ENCODE measurements around the gene PAQR8. TPM values are rescaled to one million over a fixed set of nuclear protein-coding genes. Genes with fewer than 3 reads are reported as not detected.

The PAQR8 gene
- total RNA-seq, 1 donor from 2014 or later, result 6.1 TPM

DNA sequence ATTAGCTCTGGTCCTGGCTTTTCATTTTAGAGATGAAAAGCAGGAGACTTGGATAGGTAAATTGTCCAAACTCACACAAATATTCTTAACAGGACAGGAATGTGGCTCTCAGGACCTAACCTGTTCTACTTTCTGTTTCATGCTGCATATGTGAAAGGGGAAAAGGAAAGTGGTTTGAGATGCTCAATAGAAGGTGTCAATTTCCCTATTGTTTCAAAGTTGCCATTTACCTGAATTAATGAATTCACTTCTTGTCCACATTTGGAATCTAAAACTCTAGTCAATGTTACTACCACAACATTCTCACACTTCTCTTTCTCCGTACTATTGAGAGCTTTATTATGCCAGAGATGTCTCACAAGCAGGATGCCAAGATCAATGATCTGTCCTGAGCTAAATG is 53.4 kb downstream of the PAQR8 start:
- no peak overlapping the region for H3K27ac ChIP-seq
- H3K36me3 ChIP-seq, result no peaks in the 10 kb centered on the region
- no peaks in the 10 kb centered on the region for H3K9me3 ChIP-seq
- no peak for TF ChIP-seq CTCF (IDR thresholded peaks at IDR 0.05)
- no peaks in the 10 kb centered on the region for H3K27me3 ChIP-seq
- no peak for DNase-seq (ENCODE audit: low spot score in 2 of 2)
- intact Hi-C loops (cut with DNase I), result loop anchor here (5.0 kb wide), 1 partner anchor 312 kb away; no protein-coding TSS in a partner anchor
- peaks cover 0 to 5% of the 10 kb centered on the region in 2 donors for H3K4me1 ChIP-seq
- no peak overlapping the region for H3K4me3 ChIP-seq

- no peak for TF ChIP-seq CTCF (IDR thresholded peaks at IDR 0.05)
- Histone ChIP-seq H3K9me3 (no peaks in the 10 kb centered on the region), H3K36me3 (no peaks in the 10 kb centered on the region), H3K4me3 (no peak overlapping the region), H3K27me3 (no peaks in the 10 kb centered on the region), H3K27ac (peak overlapping the region in 1 of 2 donors; percentile 54), H3K4me1 (peaks cover 0 to 7% of the 10 kb centered on the region in 2 donors)
- intact Hi-C loops (cut with DNase I), result loop anchor here (1.0 to 5.0 kb wide), 3 partner anchors 182 to 311 kb away; no protein-coding TSS in a partner anchor
- no peak for DNase-seq (ENCODE audit: low spot score in 2 of 2)
Observed at GRCh38 chr6:52415917-52416628, 54.1 kb downstream of the PAQR8 start.

- Histone ChIP-seq H3K4me3 (no peak overlapping the region), H3K27ac (peak overlapping the region; percentile 40 to 54), H3K9me3 (no peaks in the 10 kb centered on the region), H3K36me3 (no peaks in the 10 kb centered on the region), H3K4me1 (peaks cover 0 to 7% of the 10 kb centered on the region in 2 donors), H3K27me3 (no peaks in the 10 kb centered on the region)
- intact Hi-C loops (cut with DNase I), result loop anchor here (1.0 to 5.0 kb wide), 3 partner anchors 182 to 311 kb away; no protein-coding TSS in a partner anchor
- peak; percentile 78 to 86 (median 84) for TF ChIP-seq CTCF (IDR thresholded peaks at IDR 0.05)
- peak in 1 of 2 donors; percentile 61 for DNase-seq (ENCODE audit: low spot score in 2 of 2)
Observed at GRCh38 chr6:52416629-52417151, 54.7 kb downstream of the PAQR8 start.

DNA sequence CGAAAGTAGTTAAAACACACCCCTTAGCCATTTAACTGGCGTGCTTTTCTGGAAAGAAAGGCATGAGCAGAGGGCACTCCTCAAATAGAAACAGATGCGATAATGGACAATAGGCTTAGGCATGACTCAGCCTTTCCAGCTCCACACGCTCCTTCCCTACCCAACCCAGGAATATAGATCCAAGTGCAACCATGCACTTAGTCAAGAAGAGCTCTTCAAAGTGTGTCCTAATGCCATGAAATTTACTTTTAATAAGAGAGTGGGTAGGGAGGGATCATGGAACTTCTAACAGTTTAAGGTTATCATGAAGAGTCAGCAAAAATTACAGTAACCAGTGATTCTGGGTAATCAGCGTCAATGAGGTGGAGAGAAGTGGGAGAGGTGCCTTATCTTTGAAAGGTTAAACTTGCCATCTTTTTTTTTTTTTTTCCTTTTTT is 55.7 kb downstream of the PAQR8 start:
- H3K9me3 ChIP-seq, result no peaks in the 10 kb centered on the region
- intact Hi-C loops (cut with DNase I), result loop anchor here (5.0 kb wide), 1 partner anchor 310 kb away; no protein-coding TSS in a partner anchor
- H3K36me3 ChIP-seq, result no peaks in the 10 kb centered on the region
- no peaks in the 10 kb centered on the region for H3K27me3 ChIP-seq
- peaks cover 0 to 7% of the 10 kb centered on the region in 2 donors for H3K4me1 ChIP-seq
- peak overlapping the region in 1 of 2 donors; percentile 54 for H3K27ac ChIP-seq
- no peak for DNase-seq (ENCODE audit: low spot score in 2 of 2)
- TF ChIP-seq CTCF (IDR thresholded peaks at IDR 0.05), result no peak
- H3K4me3 ChIP-seq, result no peak overlapping the region

- H3K36me3 ChIP-seq, result no peaks in the 10 kb centered on the region
- H3K9me3 ChIP-seq, result no peaks in the 10 kb centered on the region
- peaks cover 0 to 7% of the 10 kb centered on the region in 2 donors for H3K4me1 ChIP-seq
- DNase-seq (ENCODE audit: low spot score in 2 of 2), result no peak
- H3K27ac ChIP-seq, result no peak overlapping the region
- intact Hi-C loops (cut with DNase I), result loop anchor here (5.0 kb wide), 1 partner anchor 309 kb away; no protein-coding TSS in a partner anchor
- H3K27me3 ChIP-seq, result no peaks in the 10 kb centered on the region
- H3K4me3 ChIP-seq, result no peak overlapping the region
- TF ChIP-seq CTCF (IDR thresholded peaks at IDR 0.05), result no peak
Observed at GRCh38 chr6:52418606-52419005, 56.7 kb downstream of the PAQR8 start.
